ENCODE results near the gene PLA1A.
A peak's percentile ranks its signal among the peaks of the same experiment; 100 is the strongest.
"Not testable (repeated sequence)": the region's sequence is repeated elsewhere in the genome, so short reads cannot be mapped to it uniquely, and the experiment has no call there.

Gene PLA1A

DNA sequence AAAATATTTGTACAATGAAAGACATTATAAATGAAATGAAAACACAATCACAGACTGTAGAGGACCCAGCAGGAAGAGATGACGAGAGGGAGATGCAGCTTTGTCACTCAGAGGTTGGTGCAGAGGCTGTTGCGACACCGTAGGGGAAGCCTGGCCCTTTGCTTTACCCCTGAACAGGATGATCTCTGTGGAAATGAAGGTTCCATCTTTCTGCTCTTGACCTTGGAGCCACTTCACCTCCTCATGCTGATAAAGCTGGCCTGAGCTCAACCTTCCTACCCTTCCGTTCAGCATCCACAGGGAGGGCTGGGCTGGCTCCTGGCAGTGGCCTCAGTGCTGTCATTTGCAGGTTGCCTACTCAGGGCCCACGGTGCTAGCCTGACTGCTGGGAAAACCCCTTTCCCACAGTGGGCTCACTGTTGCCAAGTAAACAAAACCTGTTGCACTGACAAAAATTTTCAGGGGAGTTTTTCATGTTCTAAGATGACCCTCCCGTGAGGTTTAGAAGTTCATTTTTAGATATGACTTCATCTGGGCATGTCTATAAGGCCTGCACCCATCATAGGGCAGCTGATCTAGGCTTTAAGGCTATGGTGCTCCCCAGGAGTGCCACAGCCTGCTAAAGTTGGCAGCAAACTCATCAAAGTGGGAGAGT, 35.3 kb upstream of the PLA1A start:
- Histone ChIP-seq H4K20me1 (ENCODE audit: insufficient read depth) (no peaks in the 10 kb centered on the region), H3K4me2 (peak overlapping the region; percentile 38), H3K27ac (peak overlapping the region; percentile 64), H3K79me2 (ENCODE audit: insufficient read depth, low read depth) (no peaks in the 10 kb centered on the region), H3K4me3 (IDR thresholded peaks at IDR 0.05; ENCODE audit: insufficient read depth, low read depth, low read length) (no peak overlapping the region), H3K9ac (peak overlapping the region; percentile 31; the same call in 1 of the 2 replicates), H3K4me1 (ENCODE audit: low read depth, poor library complexity, severe bottlenecking) (peaks cover 50% of the 10 kb centered on the region), H3K27me3 (ENCODE audit: insufficient read depth, low read depth) (no peaks in the 10 kb centered on the region), H2AFZ (ENCODE audit: low read depth) (peak overlapping the region; percentile 49), H3K36me3 (ENCODE audit: insufficient read depth) (no peaks in the 10 kb centered on the region)
- TF ChIP-seq CTCF (conservative IDR thresholded peaks at IDR 0.05; ENCODE audit: low read depth, low read length): no peak

- 0 out of 2 replicates have a peak overlapping the region, but pooled peaks have one; percentile 64 for H3K27ac ChIP-seq
- H3K4me3 ChIP-seq (IDR thresholded peaks at IDR 0.05; ENCODE audit: insufficient read depth, low read depth, low read length); H3K4me2 ChIP-seq; H3K9ac ChIP-seq; H2AFZ ChIP-seq (ENCODE audit: low read depth); H3K36me3 ChIP-seq (ENCODE audit: insufficient read depth); H3K27me3 ChIP-seq (ENCODE audit: insufficient read depth, low read depth); H4K20me1 ChIP-seq (ENCODE audit: insufficient read depth); H3K79me2 ChIP-seq (ENCODE audit: insufficient read depth, low read depth): not testable (repeated sequence)
- H3K4me1 ChIP-seq (ENCODE audit: low read depth, poor library complexity, severe bottlenecking): peaks cover 51% of the 10 kb centered on the region
Observed at GRCh38 chr3:119563334-119563733, 34.4 kb upstream of the PLA1A start.

DNA sequence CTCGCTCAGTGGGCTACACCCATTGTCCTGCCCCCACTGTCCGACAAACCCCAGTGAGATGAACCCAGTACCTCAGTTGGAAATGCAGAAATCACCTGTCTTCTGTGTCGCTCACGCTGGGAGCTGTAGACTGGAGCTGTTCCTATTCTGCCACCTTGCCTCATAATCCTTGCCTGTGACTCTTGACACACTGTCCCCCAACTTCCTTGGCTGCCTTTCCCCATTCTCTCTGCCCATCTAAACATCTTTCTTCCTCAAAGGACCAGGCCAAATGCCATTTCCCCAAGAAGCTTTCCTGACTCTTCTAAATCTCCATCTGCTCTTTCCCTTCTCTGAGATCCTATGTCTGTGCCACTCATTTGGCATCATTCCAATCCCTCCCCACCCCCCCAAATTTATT, 28.5 kb upstream of the PLA1A start:
- no peak for TF ChIP-seq CTCF (conservative IDR thresholded peaks at IDR 0.05; ENCODE audit: low read depth, low read length)

GRCh38 chr3:119570229-119570628, 27.5 kb upstream of the PLA1A start:
- H3K36me3 ChIP-seq (ENCODE audit: insufficient read depth): no peaks in the 10 kb centered on the region
- peak overlapping the region; percentile 49; the same call in 1 of the 2 replicates for H3K4me2 ChIP-seq
- TF ChIP-seq CTCF (conservative IDR thresholded peaks at IDR 0.05; ENCODE audit: low read depth, low read length): no peak
- no peak overlapping the region for H3K9ac ChIP-seq
- no peaks in the 10 kb centered on the region for H3K27me3 ChIP-seq (ENCODE audit: insufficient read depth, low read depth)
- peak overlapping the region; percentile 29 for H3K27ac ChIP-seq
- no peaks in the 10 kb centered on the region for H4K20me1 ChIP-seq (ENCODE audit: insufficient read depth)
- peaks cover 41% of the 10 kb centered on the region for H3K4me1 ChIP-seq (ENCODE audit: low read depth, poor library complexity, severe bottlenecking)
- H2AFZ ChIP-seq (ENCODE audit: low read depth): peak overlapping the region; percentile 13; the same call in 1 of the 2 replicates
- no peaks in the 10 kb centered on the region for H3K79me2 ChIP-seq (ENCODE audit: insufficient read depth, low read depth)
- H3K4me3 ChIP-seq (IDR thresholded peaks at IDR 0.05; ENCODE audit: insufficient read depth, low read depth, low read length): no peak overlapping the region

More for the DNA sequence above, 28.5 kb upstream of the PLA1A start:
- no peak overlapping the region for H2AFZ ChIP-seq (ENCODE audit: low read depth)
- no peak overlapping the region for H3K27ac ChIP-seq
- no peak overlapping the region for H3K9ac ChIP-seq
- H3K27me3 ChIP-seq (ENCODE audit: insufficient read depth, low read depth): no peaks in the 10 kb centered on the region
- H3K36me3 ChIP-seq (ENCODE audit: insufficient read depth): no peaks in the 10 kb centered on the region
- H3K4me2 ChIP-seq: 0 out of 2 replicates have a peak overlapping the region, but pooled peaks have one; percentile 49
- no peak overlapping the region for H3K4me3 ChIP-seq (IDR thresholded peaks at IDR 0.05; ENCODE audit: insufficient read depth, low read depth, low read length)
- no peaks in the 10 kb centered on the region for H3K79me2 ChIP-seq (ENCODE audit: insufficient read depth, low read depth)
- no peaks in the 10 kb centered on the region for H4K20me1 ChIP-seq (ENCODE audit: insufficient read depth)
- peaks cover 41% of the 10 kb centered on the region for H3K4me1 ChIP-seq (ENCODE audit: low read depth, poor library complexity, severe bottlenecking)

- H3K4me3 ChIP-seq (IDR thresholded peaks at IDR 0.05; ENCODE audit: insufficient read depth, low read depth, low read length): no peak overlapping the region
- no peak overlapping the region for H2AFZ ChIP-seq (ENCODE audit: low read depth)
- H3K36me3 ChIP-seq (ENCODE audit: insufficient read depth): no peaks in the 10 kb centered on the region
- peaks cover 33% of the 10 kb centered on the region for H3K4me1 ChIP-seq (ENCODE audit: low read depth, poor library complexity, severe bottlenecking)
- H4K20me1 ChIP-seq (ENCODE audit: insufficient read depth): no peaks in the 10 kb centered on the region
- H3K27ac ChIP-seq: no peak overlapping the region
- H3K4me2 ChIP-seq: no peak overlapping the region
- H3K27me3 ChIP-seq (ENCODE audit: insufficient read depth, low read depth): no peaks in the 10 kb centered on the region
- no peak overlapping the region for H3K9ac ChIP-seq
- no peak for TF ChIP-seq CTCF (conservative IDR thresholded peaks at IDR 0.05; ENCODE audit: low read depth, low read length)
- no peaks in the 10 kb centered on the region for H3K79me2 ChIP-seq (ENCODE audit: insufficient read depth, low read depth)
Observed at GRCh38 chr3:119571230-119571629, 26.5 kb upstream of the PLA1A start.
